GM23248 (cell line): ENCODE measurements around the gene GCNA. TPM values are rescaled to one million over a fixed set of nuclear protein-coding genes. Genes with fewer than 3 reads are reported as not detected.
A peak's percentile ranks its signal among the peaks of the same experiment; 100 is the strongest.

ENCODE experiments used
- DNase-seq: peaks from one replicate; pipeline ENCODE4 v3.0.0-alpha.2; 2015
- H2AFZ ChIP-seq: fragments of 200-600 bp; sonication (generic); 2 replicates; pipeline ENCODE4 v1.6.1; 2016; ENCODE audit warnings: antibody characterized with exemption
- H3F3A ChIP-seq: fragments of 200-600 bp; sonication (generic); 2 replicates; pipeline ENCODE4 v1.6.1; 2016; ENCODE audit warnings: mild to moderate bottlenecking, antibody characterized with exemption, mixed run types; ENCODE audit not compliant: insufficient read depth
- H3K27ac ChIP-seq: fragments of 200-600 bp; sonication (generic); 2 replicates; pipeline ENCODE4 v1.5.1; 2016; ENCODE audit warnings: mild to moderate bottlenecking
- H3K27me3 ChIP-seq: fragments of 200-600 bp; sonication (generic); replicated peaks from 2 replicates; pipeline ENCODE4 v1.6.1; 2016; ENCODE audit warnings: mild to moderate bottlenecking; ENCODE audit not compliant: insufficient read depth
- H3K36me3 ChIP-seq: fragments of 200-600 bp; sonication (generic); 2 replicates; pipeline ENCODE4 v1.6.1; 2016; ENCODE audit warnings: low read depth, mild to moderate bottlenecking
- H3K4me1 ChIP-seq: fragments of 200-600 bp; sonication (generic); 2 replicates; pipeline ENCODE4 v1.6.1; 2016; ENCODE audit warnings: mild to moderate bottlenecking; ENCODE audit not compliant: insufficient read depth
- H3K4me2 ChIP-seq: fragments of 200-600 bp; sonication (generic); one replicate; pipeline ENCODE4 v1.6.1; 2016; ENCODE audit warnings: mild to moderate bottlenecking; ENCODE audit not compliant: unreplicated experiment
- H3K4me3 ChIP-seq: fragments of 200-600 bp; sonication (generic); 2 replicates; pipeline ENCODE4 v1.5.1; 2016; ENCODE audit warnings: mild to moderate bottlenecking
- H3K79me2 ChIP-seq: fragments of 200-600 bp; sonication (generic); 2 replicates; pipeline ENCODE4 v1.6.1; 2016; ENCODE audit warnings: mild to moderate bottlenecking; ENCODE audit not compliant: insufficient read depth
- H3K9ac ChIP-seq: fragments of 200-600 bp; sonication (generic); 2 replicates; pipeline ENCODE4 v1.6.1; 2016; ENCODE audit warnings: mild to moderate bottlenecking
- H3K9me2 ChIP-seq: fragments of 200-600 bp; sonication (generic); 2 replicates; pipeline ENCODE4 v1.6.1; 2016; ENCODE audit warnings: mixed run types, mild to moderate bottlenecking, moderate library complexity; ENCODE audit not compliant: insufficient read depth
- H3K9me3 ChIP-seq: fragments of 200-600 bp; sonication (generic); one replicate; pipeline ENCODE4 v1.6.1; 2017; ENCODE audit warnings: low read depth
- H4K20me1 ChIP-seq: fragments of 200-600 bp; sonication (generic); 2 replicates; pipeline ENCODE4 v1.6.0; 2016; ENCODE audit not compliant: insufficient read depth
- EZH2 ChIP-seq: fragments of 200-600 bp; sonication (generic); IDR thresholded peaks from 2 replicates; pipeline ENCODE4 v1.6.1; 2018; ENCODE audit warnings: antibody characterized with exemption, mild to moderate bottlenecking; ENCODE audit not compliant: insufficient read depth, poor library complexity, severe bottlenecking
- EZH2phosphoT487 ChIP-seq: fragments of 200-600 bp; sonication (generic); IDR thresholded peaks from 2 replicates; pipeline ENCODE4 v1.6.1; 2018; ENCODE audit warnings: antibody characterized with exemption, moderate library complexity, mild to moderate bottlenecking, low read depth; ENCODE audit not compliant: insufficient read depth
- WGBS, 2 experiments: methylation state at CpG; one replicate each; pipeline ENCODE4 v1.1.6; 2015 to 2017; ENCODE audit warnings: low lambda C conversion rate in 2 of 2, low coverage in 1 of 2; ENCODE audit errors: missing lambda C conversion rate in 2 of 2; 5-methylcytosine and 5-hydroxymethylcytosine counted together
- in situ Hi-C: fragments of 300-500 bp; cut with MboI; formaldehyde crosslinking; loops from 2 replicates; pipeline ENCODE4 v1.15.0; 2020
- polyA plus RNA-seq: library from polyadenylated mRNA; unstranded; fragments of >200 nt; fragmentation: Nextera tagmentation; extraction: Ambion mirVana; gene quantifications from 2 replicates; pipeline ENCODE4 v1.2.1, GENCODE V29; 2016
- total RNA-seq: library from RNA; depleted of rRNA; stranded (reverse); fragments of >200 nt; shearing (Covaris generic); gene quantifications from 2 replicates; pipeline ENCODE4 v1.2.3, GENCODE V29; 2014

Gene GCNA
- total and polyA plus RNA-seq, 2 experiments from 2014 or later, result 1.5 to 2.2 TPM

DNA sequence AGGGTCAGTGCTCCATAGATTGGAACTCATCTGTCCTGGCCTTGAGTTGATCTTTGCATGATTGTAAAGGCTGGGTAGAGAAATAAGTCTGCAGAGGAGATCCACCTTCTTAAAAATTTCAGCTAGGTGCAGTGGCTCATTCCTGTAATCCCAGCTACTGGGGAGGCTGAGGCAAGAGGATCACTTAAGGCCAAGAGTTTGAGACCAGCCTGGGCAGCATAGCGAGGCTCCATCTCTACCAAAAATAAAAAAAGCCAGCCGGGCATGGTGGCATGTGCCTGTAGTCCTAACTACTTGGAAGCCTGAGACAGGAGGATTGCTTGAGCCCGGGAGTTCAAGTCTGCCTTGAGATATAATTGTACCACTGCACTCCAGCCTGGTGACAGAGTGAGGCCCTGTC lies 40.5 kb downstream of the GCNA start:
- H3K9me3 ChIP-seq, result no peaks in the 10 kb centered on the region
- no peak overlapping the region for H3K4me3 ChIP-seq
- in situ Hi-C loops, result no loop called here
- H3K9ac ChIP-seq, result no peak overlapping the region
- TF ChIP-seq EZH2phosphoT487 (no peak), EZH2 (no peak)
- H3F3A ChIP-seq, result no peaks in the 10 kb centered on the region
- no peak overlapping the region for H3K4me2 ChIP-seq
- no peaks in the 10 kb centered on the region for H4K20me1 ChIP-seq
- no peaks in the 10 kb centered on the region for H3K27me3 ChIP-seq
- H3K36me3 ChIP-seq, result no peaks in the 10 kb centered on the region
- DNase-seq, result no peak
- H3K27ac ChIP-seq, result no peak overlapping the region
- H3K9me2 ChIP-seq, result no peaks in the 10 kb centered on the region
- H2AFZ ChIP-seq, result no peak overlapping the region
- H3K79me2 ChIP-seq, result no peaks in the 10 kb centered on the region
- 43 to 82% methylated on average over 1 to 3 of the region's 3 CpGs for WGBS, 2 experiments
- H3K4me1 ChIP-seq, result peaks cover 11% of the 10 kb centered on the region; the same call in 1 of the 2 replicates

- Histone ChIP-seq H3K9me2 (no peaks in the 10 kb centered on the region), H3K27me3 (no peaks in the 10 kb centered on the region), H4K20me1 (no peaks in the 10 kb centered on the region), H3K9me3 (no peaks in the 10 kb centered on the region), H3F3A (no peaks in the 10 kb centered on the region), H3K4me1 (peaks cover 11% of the 10 kb centered on the region; the same call in 1 of the 2 replicates), H3K79me2 (no peaks in the 10 kb centered on the region), H3K4me2 (no peak overlapping the region), H3K9ac (no peak overlapping the region), H2AFZ (no peak overlapping the region), H3K27ac (no peak overlapping the region), H3K4me3 (no peak overlapping the region), H3K36me3 (no peaks in the 10 kb centered on the region)
- DNase-seq, result no peak
- TF ChIP-seq EZH2phosphoT487 (no peak), EZH2 (no peak)
- in situ Hi-C loops, result no loop called here
- WGBS, 2 experiments, result 72 to 78% methylated on average over 8 of the region's 8 CpGs
Observed at GRCh38 chrX:71619193-71619592, 41.0 kb downstream of the GCNA start.

DNA sequence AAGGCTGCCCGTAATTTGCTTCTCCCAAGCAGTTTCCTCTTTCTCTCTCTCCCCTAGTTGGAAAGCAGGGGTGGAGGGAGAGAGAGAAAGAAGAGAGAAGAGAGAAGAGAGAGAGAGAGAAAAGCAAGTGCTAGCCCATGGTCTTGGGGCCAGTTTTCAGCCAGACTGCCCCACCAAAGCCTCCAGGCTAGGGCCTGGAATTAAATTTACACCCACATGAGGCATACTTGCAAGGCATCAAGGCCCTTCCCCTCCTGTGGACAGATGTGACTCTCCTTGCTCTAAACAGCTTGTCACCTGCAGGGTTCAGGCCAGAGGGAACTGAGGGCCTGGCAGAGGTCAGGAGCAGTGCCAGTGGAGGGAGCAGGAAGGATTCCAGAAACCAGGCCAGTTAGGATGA lies 41.7 kb downstream of the GCNA start:
- Histone ChIP-seq H3K36me3 (no peaks in the 10 kb centered on the region), H3K9ac (no peak overlapping the region), H4K20me1 (no peaks in the 10 kb centered on the region), H3K4me1 (peaks cover 11% of the 10 kb centered on the region; the same call in 1 of the 2 replicates), H3K4me2 (no peak overlapping the region), H2AFZ (no peak overlapping the region), H3K27me3 (no peaks in the 10 kb centered on the region), H3F3A (no peaks in the 10 kb centered on the region), H3K9me3 (no peaks in the 10 kb centered on the region), H3K9me2 (no peaks in the 10 kb centered on the region), H3K79me2 (no peaks in the 10 kb centered on the region), H3K27ac (no peak overlapping the region), H3K4me3 (no peak overlapping the region)
- TF ChIP-seq EZH2phosphoT487 (no peak), EZH2 (no peak)
- 80 to 100% methylated on average over 1 of the region's 1 CpG for WGBS, 2 experiments
- DNase-seq, result no peak
- in situ Hi-C loops, result no loop called here

DNA sequence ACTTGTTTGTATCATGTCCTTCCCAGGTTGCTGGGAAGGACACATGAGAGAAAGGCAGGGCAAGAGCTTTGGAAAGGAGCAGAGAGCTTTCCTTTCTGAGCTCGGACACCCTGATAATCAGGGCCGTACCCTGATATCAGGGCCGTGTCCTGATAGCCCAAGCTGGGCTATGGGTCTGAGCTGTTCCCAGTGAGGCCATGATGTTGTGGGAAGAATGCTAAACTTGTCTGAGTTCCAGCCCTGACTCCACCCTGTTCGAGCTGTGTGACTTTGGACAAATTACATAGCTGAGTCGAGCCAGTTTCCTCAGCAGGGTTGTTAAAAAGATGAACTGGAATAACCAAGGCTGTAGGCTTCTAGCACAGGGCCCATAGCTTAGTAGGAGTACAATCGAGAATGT lies 43.4 kb downstream of the GCNA start:
- Histone ChIP-seq H3K4me1 (peaks cover 11% of the 10 kb centered on the region; the same call in 1 of the 2 replicates), H3K79me2 (no peaks in the 10 kb centered on the region), H3K4me2 (no peak overlapping the region), H3K27me3 (no peaks in the 10 kb centered on the region), H4K20me1 (no peaks in the 10 kb centered on the region), H2AFZ (no peak overlapping the region), H3K9me3 (no peaks in the 10 kb centered on the region), H3K4me3 (no peak overlapping the region), H3K9me2 (no peaks in the 10 kb centered on the region), H3K27ac (peak overlapping the region; percentile 18; the same call in 1 of the 2 replicates), H3F3A (no peaks in the 10 kb centered on the region), H3K9ac (no peak overlapping the region), H3K36me3 (no peaks in the 10 kb centered on the region)
- TF ChIP-seq EZH2phosphoT487 (no peak), EZH2 (no peak)
- WGBS, 2 experiments, result 24 to 32% methylated on average over 5 to 6 of the region's 6 CpGs
- peak; percentile 56 for DNase-seq
- in situ Hi-C loops, result no loop called here

DNA sequence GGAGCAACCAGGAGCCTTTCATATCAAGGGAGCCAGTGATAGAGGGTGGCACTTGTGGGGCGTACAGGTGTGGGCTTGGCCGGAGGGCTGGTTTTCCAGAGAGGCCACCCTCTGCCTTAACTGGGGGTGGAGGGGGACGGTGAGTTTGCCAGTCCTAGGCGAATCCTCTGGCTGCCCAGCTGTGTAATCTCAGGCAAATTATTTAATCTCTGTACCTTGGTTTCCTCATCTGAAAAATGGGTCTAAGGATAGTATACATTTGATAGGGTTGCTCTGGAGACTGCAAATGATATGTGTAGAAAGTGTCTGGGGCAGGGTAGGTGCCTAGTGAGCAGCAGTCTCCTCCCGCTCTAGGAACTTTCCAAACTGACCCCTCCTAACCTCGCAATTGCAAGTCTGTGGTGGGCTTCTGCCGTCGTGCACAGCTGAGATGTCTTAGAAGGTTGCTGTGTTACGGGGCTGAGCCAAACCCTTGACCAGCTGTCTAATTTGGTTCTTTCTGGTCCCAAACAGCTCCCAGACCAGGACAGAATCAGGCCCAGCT lies 43.9 kb downstream of the GCNA start:
- Histone ChIP-seq H3K36me3 (no peaks in the 10 kb centered on the region), H3K4me3 (no peak overlapping the region), H3F3A (no peaks in the 10 kb centered on the region), H3K79me2 (no peaks in the 10 kb centered on the region), H3K27me3 (no peaks in the 10 kb centered on the region), H3K9me2 (no peaks in the 10 kb centered on the region), H3K4me1 (peaks cover 11% of the 10 kb centered on the region; the same call in 1 of the 2 replicates), H3K9me3 (no peaks in the 10 kb centered on the region), H2AFZ (no peak overlapping the region), H3K27ac (peak overlapping the region; percentile 35), H3K9ac (no peak overlapping the region), H4K20me1 (no peaks in the 10 kb centered on the region), H3K4me2 (no peak overlapping the region)
- TF ChIP-seq EZH2phosphoT487, result no peak
- TF ChIP-seq EZH2, result no peak
- in situ Hi-C loops, result no loop called here
- no peak for DNase-seq
- WGBS, 2 experiments, result 85 to 96% methylated on average over 7 to 9 of the region's 9 CpGs
